WERI-Rb-1 (cell line): ENCODE results near the gene GPBAR1.

Experiments
- DNase-seq: peaks from one replicate; pipeline ENCODE4 v3.0.0-alpha.2; 2020
- H3K27ac ChIP-seq: fragments of 250-450 bp; sonication (Bioruptor Pico); 2 replicates; pipeline ENCODE4 v1.5.1; 2020; ENCODE audit warnings: mild to moderate bottlenecking, moderate library complexity
- H3K27me3 ChIP-seq: fragments of 250-450 bp; sonication (Bioruptor Pico); 2 replicates; pipeline ENCODE4 v1.5.1; 2021; ENCODE audit warnings: mild to moderate bottlenecking, low read depth, moderate library complexity; ENCODE audit not compliant: insufficient read depth, severe bottlenecking
- H3K36me3 ChIP-seq: fragments of 250-450 bp; sonication (Bioruptor Pico); 2 replicates; pipeline ENCODE4 v1.5.1; 2020; ENCODE audit warnings: mild to moderate bottlenecking, moderate library complexity
- H3K4me3 ChIP-seq: 2 replicates; pipeline ENCODE4 v1.5.1; 2011; ENCODE audit warnings: low read depth, mild to moderate bottlenecking, control low read depth, low read length
- H3K9me3 ChIP-seq: fragments of 250-450 bp; sonication (Bioruptor Pico); 2 replicates; pipeline ENCODE4 v1.5.1; 2021; ENCODE audit warnings: mild to moderate bottlenecking, moderate library complexity; ENCODE audit not compliant: severe bottlenecking
- TF ChIP-seq, protein P1 (sequence below): IDR thresholded peaks from 2 replicates; pipeline ENCODE4 v1.5.1; 2011; ENCODE audit warnings: low read depth, mild to moderate bottlenecking, control low read depth, inconsistent platforms, low read length

Gene GPBAR1

GRCh38 chr2:218290316-218291261 is 29.8 kb downstream of the GPBAR1 start:
- H3K4me3 ChIP-seq, result no peak overlapping the region
- no peaks in the 10 kb centered on the region for H3K27me3 ChIP-seq
- no peaks in the 10 kb centered on the region for H3K36me3 ChIP-seq
- no peak overlapping the region for H3K27ac ChIP-seq
- no peaks in the 10 kb centered on the region for H3K9me3 ChIP-seq
- DNase-seq, result no peak
- TF ChIP-seq, protein P1, sequence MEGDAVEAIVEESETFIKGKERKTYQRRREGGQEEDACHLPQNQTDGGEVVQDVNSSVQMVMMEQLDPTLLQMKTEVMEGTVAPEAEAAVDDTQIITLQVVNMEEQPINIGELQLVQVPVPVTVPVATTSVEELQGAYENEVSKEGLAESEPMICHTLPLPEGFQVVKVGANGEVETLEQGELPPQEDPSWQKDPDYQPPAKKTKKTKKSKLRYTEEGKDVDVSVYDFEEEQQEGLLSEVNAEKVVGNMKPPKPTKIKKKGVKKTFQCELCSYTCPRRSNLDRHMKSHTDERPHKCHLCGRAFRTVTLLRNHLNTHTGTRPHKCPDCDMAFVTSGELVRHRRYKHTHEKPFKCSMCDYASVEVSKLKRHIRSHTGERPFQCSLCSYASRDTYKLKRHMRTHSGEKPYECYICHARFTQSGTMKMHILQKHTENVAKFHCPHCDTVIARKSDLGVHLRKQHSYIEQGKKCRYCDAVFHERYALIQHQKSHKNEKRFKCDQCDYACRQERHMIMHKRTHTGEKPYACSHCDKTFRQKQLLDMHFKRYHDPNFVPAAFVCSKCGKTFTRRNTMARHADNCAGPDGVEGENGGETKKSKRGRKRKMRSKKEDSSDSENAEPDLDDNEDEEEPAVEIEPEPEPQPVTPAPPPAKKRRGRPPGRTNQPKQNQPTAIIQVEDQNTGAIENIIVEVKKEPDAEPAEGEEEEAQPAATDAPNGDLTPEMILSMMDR, result no peak

GRCh38 chr2:218291318-218292047 is 30.7 kb downstream of the GPBAR1 start:
- Histone ChIP-seq H3K27me3 (no peaks in the 10 kb centered on the region), H3K27ac (no peak overlapping the region), H3K36me3 (no peaks in the 10 kb centered on the region), H3K9me3 (no peaks in the 10 kb centered on the region), H3K4me3 (no peak overlapping the region)
- TF ChIP-seq, protein P1, result no peak
- no peak for DNase-seq

DNA sequence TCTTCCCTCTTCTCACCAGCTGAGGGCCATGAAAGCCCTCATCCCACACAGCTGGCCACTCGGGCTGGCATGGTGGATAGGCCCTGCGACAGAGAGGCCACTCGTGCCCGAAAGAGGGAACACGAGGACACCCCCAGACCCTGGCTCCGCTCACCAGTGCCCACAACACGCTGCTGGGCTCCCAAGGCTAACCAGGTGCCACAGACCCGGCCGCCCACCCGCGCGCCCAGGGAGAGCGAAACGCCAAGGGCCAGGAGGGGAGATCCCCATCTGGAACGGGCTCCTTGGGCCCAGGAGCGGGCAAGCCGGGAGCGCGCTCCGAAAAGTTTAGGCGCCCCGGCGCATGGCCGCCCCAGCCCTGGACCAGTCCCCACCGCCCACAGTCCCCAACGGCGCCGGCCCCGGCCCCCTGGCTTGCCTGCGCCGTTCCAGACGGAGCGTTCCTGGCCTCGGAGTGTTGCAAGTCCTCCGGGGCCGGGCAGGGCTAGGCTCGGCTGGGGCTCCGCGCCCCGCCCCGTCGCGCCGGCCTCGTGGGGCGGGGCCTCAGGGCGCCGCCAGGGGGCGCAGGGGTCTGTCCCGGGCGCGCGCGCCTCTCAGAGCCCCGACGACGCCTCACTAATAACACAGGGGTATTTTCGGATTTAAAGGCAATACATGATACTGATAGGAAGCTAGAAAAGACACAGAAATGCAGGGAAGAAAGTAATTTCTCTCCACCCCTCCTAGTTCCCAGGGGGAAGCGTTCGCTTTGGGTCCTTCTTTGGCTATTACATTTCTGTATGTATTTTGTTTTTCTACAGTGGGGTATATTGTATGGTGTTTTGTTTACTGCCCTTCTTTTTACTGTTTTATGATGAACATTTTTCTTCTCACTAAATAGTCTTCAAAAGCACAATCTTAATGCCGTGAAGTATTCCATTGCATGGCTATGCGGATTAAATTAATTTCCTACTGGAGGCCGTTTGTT is 31.5 kb downstream of the GPBAR1 start, which contains the start of gene TMBIM1:
TMBIM1 (minus strand) TSS at position 456 of the 967 bp plus-strand sequence. CDS start 10,362 bp downstream, outside the sequence.
- Histone ChIP-seq H3K27ac (no peak within 1 kb of the TSS), H3K4me3 (no peak within 1 kb of the TSS), H3K36me3 (no peaks in the 10 kb centered on the region), H3K9me3 (no peaks in the 10 kb centered on the region), H3K27me3 (no peaks in the 10 kb centered on the region)
- TF ChIP-seq, protein P1, result no peak
- no peak for DNase-seq

- TF ChIP-seq, protein P1, result no peak
- DNase-seq, result no peak
- Histone ChIP-seq H3K27ac (no peak overlapping the region), H3K36me3 (no peaks in the 10 kb centered on the region), H3K27me3 (no peaks in the 10 kb centered on the region), H3K4me3 (no peak overlapping the region), H3K9me3 (no peaks in the 10 kb centered on the region)
These were observed 33.1 kb downstream of the GPBAR1 start for GRCh38 chr2:218293715-218294429.

GRCh38 chr2:218294430-218295022 is 33.7 kb downstream of the GPBAR1 start:
- TF ChIP-seq, protein P1, result no peak
- no peaks in the 10 kb centered on the region for H3K9me3 ChIP-seq
- H3K27me3 ChIP-seq, result no peaks in the 10 kb centered on the region
- no peak for DNase-seq
- no peak overlapping the region for H3K4me3 ChIP-seq
- H3K36me3 ChIP-seq, result no peaks in the 10 kb centered on the region
- H3K27ac ChIP-seq, result no peak overlapping the region
